Measurements from ENCODE around the gene FBF1.
"Not testable (repeated sequence)": the region's sequence is repeated elsewhere in the genome, so short reads cannot be mapped to it uniquely, and the experiment has no call there.

FBF1 gene

DNA sequence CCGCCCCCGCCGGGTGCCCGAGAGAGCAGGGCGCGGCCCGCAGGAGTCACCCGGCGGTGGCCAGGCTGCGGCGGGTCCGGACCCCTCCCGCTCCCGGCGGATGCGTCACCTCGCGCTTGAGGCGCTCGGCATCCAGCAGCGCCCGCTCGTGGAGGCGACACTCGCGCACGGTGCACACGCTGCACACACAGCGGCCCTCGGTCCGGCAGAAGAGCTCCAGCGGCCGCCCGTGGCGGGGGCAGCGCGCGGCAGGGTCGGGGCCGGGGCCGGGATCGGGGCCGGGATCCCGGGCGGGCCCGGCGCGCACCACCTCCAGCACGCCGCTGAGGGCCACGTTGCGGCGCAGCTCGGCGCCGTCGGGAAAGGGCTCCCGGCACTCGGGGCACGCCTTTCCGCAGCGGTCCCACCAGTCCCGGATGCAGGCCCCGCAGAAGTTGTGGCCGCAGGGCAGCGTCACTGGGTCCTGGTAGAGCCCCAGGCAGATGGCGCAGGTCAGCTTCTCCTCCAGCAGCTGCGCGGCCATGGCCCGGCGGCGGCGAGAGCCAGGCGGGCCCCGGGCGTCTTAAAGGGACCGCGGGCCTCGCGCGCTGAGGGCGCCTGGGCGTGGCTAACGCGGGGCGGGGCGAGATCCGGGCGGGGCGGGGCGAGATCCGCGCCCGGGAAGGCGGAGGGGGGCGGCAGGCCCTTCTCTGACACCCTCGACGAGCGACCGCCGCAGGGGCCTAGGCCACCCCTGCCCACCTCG, 44.3 kb downstream of the FBF1 start, which contains the start of gene TRIM65:
Gene TRIM65 (minus strand): TSS at position 537 of the 745 bp plus-strand sequence. CDS start 14 bp downstream, at position 523.
- peak; percentile 56 for DNase-seq (ENCODE audit: low read depth)

DNA sequence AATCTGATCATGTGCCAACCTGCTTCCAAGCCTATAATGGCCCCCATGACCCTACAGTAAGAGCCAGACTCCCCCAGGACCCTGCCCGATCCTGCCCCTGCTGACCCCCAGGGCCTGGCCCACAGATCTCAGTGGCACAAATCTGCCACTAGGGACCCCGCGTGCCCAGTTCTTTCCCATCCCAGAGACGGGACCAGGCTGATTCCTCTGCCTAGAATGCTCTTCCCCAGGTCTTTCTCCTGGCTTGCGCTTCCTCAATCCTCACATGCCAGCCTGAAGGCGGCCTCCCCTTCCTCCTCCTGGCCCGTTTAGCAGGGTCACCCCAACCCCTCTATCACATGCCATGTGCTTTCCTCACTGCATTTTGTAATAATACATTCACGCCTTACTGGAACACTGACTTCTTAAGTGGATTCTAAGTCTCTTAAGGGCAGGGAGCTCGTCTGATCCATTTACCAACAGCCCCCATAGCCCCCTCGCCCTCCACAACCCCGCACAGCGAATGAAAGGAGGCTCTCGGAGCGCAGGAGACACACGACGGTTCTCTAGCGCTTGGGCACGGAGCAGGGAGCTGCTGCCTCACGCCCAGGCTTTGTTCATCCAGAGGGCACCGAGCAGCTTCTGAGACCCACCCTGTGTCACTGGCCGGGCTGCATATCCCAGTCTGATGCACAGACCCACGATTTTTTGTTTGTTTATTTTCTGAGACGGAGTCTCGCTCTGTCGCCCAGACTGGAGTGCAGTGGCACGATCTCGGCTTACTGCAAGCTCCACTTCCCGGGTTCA, 45.3 kb downstream of the FBF1 start:
- DNase-seq (ENCODE audit: low read depth), result no peak

DNA sequence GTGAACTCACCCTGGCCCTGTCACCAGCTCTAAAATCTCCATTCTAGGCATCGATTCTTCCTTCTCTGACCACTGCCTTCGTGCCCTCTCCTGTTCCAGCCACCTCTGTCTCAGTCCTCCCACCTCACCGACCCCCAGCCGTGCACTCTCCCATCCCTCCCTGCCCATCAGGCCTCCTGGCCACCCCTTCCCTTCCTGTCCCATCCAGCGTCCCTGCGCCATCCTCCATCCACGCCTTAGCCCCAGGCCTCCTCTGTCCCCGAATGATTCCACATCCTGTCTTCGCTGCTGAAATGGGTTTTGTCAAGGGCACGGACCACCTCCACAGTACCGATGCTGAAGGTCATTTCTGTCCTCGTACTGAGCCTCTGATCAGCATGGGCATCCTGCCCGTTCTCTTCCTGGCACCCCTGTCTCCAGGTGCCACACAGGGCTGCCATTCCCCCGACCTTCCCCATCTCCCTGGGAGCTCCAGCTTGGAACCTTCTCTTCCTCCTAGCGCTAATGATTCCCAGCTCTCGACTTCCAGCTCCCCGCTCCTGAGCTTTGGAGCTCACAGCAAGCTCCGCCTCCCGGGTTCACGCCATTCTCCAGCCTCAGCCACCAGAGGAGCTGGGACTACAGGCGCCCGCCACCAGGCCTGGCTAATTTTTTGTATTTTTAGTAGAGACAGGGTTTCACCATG, 46.7 kb downstream of the FBF1 start:
- DNase-seq (ENCODE audit: low read depth), result no peak

DNA sequence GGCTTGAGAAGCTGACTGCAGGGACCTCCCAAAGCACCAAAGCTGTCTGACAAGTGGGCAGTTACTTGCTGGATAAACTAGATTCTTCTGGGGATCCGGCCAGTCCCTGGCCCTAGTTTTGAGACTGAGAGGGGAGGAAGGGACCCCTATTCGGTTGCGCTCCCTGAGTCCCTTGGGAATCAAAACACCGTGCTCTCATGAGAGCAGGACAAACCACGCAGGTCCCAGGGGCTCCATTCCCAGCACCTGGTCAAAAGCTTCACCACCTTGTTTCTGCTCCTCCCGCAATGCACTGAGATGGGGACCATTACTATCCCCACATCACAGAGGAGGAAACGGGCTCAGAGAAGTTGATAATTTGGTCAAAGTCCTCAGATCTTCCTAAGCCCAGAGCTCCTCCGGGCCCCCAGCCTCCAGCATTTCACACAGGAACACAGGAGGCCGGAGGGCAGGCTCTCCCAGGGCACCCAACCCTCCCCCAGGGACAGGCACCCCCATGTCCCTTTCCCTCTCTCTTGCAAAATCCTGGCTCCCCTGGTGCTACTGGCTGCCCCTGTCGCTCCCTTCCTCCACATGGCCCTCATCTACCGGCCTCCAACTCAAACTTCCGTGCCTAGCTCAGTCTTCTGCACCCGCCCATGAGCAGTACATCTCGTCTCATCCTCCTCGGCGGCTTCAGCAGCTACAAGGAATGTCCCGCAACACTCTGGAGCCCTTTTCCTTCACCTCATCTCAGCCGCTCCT, 47.4 kb downstream of the FBF1 start:
- DNase-seq (ENCODE audit: low read depth), result no peak

DNA sequence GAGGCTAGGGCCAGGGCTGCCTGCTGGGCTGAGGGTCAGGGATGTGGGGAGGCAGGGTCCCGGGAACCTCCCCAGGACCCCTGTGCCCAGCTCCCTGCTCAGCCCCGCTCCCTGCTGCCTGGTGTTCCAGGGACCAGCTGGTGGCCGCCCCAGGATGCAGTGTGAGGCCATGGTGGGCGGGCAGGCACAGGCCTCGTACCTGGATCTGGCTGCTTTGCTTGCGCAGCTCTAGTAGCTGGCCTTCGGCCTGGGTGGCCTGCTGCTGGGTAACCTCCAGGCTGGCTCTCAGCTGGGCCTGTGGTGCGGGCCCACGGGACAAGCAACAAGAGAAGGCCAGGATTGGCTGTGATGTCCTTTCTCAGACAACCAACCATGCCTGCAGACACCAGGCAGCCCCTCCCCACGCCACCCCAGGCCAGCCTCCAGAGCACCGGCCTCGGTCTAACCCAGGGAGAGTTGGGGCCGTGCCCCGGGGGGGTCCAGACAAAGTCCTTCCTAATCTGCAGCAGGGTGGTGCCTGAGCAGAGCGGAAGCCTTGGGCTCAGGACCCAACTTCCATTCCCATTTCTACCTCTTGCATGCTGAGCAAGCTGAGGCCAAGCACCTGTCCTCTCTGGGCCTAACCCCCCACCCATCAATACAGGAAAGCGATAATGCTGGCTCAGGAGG, 48.2 kb downstream of the FBF1 start:
- no peak for DNase-seq (ENCODE audit: low read depth)

DNA sequence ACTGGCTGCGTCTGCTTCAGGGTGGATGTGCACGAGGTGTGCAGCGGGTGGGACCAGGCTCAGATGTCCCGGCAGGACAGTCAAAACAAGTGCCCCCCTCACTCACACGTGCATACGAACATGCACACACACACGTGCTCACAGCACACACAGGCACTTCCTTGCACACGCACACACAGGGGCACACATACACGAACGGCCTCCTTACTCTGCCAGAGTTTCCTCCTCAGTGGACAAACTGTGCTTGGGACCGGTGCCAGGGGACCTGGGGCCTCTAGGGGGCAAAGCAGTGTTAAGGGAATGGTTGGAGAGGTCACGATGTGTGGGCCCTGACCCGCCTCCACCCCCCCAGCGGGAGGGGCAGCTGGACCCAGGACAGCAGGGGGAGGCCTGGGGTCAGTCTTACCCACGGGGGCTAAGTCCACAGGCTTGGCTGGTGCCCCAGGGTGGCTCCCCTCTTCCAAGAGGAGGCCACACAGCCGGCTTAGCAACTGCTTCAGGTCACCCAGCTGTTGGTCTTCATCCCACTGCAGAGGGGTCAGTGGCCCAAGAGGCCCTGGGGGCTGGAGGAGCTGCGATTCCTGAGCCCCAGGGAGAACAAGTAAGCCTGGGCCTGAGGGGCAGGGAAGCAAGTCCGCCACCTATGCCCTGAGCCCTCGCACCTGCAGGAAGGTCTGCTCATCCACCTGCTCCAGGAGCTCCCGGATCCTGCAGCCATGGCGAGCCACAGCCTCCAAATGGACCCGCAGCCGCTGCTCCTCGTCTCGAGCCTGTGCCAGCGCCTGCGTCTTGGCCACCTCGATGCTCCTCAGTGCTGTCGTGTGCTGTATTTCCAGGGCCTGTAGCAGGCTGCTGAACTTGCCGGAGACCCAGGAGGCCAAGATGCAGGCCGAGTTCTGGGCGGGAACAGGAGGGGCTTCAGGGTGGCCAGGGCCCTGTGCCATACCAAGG, 49.0 kb downstream of the FBF1 start:
- DNase-seq (ENCODE audit: low read depth), result no peak

DNA sequence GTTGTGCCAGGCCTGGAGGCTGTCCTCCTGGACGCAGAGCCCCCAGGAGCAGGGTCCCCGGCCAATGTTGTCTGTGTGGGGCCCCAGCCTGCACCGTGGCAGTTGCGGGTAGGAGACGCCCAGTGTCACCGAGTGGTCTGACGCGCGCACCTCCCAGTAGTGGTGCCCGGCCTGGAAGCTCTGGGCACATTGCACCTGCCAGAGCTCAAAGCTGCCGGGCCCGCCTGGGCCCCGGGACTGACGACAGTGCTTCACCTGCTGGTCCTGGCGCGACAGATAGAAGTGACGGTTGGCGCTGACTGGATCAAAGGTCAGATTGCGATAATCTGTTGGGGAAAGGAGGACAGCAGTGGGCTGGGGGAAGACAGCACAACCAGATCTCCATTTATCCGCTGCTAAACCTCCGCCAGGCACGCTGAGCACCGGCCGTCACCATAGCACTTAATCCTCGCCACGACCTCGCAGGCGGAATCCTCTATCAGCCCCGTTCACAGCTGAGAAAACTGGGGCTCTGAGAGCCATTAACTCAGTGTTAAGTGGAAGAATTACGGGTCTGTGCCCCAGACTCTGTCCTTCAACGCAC, 49.7 kb downstream of the FBF1 start:
- no peak for DNase-seq (ENCODE audit: low read depth)

DNA sequence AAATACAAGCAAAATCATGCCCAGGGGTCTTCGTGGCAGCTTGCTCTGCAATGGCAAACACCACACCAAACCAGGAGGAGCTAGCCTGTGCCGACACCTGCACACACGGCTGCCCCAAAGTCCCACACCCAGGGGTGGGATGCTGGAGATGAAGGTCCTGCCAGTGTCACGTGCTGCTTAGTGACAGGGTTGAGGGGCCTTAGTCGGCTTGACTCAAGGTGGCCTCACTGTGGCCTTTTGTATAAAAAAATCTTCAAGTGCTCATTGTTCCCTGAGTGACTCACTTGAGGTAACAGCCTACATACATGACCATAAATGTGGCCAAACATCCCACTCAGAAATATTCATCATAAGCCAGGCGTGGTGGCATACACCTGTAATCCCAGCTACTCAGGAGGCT, 51.4 kb downstream of the FBF1 start:
- no peak for DNase-seq (ENCODE audit: low read depth)

DNA sequence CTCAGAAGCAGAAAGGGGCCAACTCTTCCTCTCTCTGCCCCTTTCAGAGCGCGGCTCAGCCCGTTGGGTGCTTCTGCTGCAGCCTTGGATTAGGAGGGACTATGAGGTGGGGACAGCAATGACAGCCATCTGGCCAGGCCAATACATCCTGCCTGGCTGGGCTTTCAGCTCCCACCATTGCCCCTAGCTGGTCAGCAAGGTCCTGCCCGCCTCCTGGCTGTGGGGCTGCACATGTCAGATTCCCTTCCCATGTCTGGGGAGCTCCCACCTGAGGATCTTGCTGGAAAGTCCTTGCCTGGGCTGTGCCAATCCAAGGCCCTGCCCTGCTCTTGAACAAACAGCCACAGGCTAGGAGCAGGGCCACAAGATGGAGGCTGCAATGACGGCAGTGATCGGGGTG, 52.4 kb downstream of the FBF1 start:
- DNase-seq (ENCODE audit: low read depth), result no peak

DNA sequence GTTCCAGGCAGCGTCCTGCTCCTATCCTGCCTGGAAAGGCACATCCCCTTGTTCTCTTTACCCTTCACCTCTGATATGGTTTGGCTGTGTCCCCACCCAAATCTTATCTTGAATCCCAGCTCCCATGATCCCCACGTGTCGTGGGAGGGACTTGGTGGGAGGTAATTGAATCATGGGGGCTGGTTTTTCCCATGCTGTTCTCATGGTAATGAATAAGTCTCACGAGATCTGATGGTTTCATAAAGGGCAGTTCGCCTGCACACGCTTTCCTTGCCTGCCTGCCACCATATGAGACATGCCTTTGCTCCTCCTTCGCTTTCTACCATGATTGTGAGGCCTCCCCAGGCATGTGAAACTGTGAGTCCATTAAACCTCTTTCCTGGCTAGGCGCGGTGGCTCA, 55.0 kb downstream of the FBF1 start:
- not testable (repeated sequence) for DNase-seq (ENCODE audit: low read depth)

DNA sequence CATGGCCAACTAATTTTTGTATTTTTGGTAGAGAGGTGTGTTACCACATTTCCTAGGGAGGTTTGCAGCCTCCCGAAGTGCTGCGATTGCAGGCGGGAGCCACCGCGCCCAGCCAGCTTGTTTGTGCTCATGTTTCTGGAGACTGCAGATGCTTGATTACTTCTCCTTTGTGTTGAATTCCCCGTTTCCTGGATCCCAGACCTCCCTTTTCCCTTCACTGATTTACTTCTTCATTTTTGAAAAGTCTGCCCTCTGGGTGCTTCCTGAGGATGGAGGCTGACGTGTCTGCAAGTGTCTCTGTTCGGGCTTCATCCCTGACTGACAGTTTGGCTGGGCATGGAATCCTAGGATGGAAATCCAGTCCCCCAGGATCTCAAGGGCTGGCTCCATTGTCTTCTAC, 55.4 kb downstream of the FBF1 start:
- DNase-seq (ENCODE audit: low read depth), result no peak

DNA sequence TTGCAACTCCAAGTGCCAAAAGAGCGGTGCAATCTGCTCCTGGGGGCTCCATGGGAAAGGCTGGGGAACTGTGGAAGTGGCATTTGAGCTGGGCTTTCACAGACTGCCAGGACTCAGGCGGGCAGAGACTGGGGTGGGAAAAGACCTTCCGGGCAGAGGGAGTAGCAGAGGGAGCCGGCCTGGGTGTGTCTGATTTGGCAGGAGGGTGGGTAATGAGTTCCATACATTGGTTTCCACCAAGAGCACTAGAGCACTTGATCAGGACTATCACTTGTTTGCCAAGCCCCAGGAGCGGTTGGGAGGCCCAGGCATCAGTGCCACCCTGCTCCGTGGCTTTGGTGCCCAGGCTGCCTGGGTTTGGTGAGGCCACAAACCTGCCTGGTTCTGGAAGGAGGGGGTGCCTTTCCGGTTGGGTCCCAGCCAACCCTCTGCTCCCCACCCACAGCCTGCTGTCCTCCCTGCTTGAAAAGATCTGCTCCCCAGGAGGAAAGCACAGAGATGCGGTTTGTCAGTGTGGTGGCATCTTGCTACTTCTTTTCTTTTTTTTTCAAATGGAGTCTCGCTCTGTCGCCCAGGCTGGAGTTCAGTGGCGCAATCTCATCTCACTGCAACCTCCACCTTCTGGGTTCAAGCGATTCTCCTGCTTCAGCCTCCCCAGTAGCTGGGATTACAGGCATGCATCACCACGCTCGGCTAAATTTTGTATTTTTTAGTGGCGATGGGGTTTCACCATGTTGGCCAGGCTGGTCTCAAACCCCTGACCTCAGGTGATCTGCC, 59.0 kb downstream of the FBF1 start:
- no peak for DNase-seq (ENCODE audit: low read depth)

DNA sequence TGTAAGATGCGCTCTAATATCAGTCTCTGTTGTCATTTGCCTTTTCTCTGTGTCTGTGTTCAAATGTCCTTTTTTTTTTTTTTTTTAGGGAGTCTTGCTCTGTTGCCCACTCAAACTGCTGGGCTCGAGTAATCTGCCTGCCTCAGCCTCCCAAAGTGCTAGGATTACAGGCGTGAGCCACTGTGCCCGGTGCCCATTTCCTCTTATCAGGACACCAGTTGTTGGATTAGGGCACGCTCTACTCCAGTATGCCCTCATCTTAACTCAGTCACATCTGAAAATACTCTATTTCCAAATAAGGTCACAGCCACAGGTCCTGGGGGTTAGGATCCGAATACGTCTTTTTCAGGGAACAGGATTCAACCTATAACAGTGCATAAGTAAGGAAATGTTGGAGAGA, 60.6 kb downstream of the FBF1 start:
- DNase-seq (ENCODE audit: low read depth), result no peak

DNA sequence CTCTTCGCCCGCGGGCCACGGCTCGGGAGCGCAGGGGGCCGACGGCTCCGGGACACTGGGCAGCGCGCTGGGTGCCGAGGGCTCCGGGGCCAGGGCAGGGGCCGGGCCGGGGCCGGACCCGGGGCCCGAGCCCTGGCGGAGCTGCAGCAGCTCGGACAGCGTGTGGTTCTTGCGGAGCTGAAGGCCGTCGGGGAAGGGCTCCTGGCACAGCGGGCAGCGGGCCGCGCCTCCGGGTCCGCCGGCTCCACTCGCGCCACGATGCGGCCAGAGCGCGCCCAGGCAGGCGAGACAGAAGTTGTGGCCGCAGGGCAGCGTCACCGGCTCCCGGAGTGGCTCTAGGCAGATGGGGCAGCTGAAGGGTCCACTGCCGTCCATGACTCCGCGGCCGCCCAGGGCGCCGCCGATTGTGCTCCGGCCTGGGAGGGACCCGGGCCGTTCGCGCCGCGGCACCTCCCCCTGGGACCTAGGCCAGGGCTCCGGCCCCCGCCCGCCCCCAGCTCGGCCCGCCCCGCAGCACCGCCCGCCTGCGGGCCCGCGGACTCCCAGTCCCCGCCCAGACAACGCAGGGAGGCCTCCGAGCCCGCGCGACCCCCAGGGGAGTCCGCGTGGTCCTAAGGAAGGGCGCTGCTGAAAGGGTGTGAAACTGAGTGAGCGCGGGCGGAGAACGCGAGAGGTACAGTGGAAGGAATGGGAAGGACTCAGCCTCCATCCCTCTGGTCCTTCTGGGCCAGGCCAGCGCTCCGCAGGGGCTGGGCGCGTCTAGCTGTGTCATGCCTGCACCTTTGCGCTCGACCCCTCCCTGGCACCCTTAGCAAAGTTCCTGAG, 62.5 kb downstream of the FBF1 start, which contains the start of gene TRIM47:
Gene TRIM47 (minus strand): TSS at position 408 of the 825 bp plus-strand sequence. CDS start 33 bp downstream, at position 375.
- no peak for DNase-seq (ENCODE audit: low read depth)

DNA sequence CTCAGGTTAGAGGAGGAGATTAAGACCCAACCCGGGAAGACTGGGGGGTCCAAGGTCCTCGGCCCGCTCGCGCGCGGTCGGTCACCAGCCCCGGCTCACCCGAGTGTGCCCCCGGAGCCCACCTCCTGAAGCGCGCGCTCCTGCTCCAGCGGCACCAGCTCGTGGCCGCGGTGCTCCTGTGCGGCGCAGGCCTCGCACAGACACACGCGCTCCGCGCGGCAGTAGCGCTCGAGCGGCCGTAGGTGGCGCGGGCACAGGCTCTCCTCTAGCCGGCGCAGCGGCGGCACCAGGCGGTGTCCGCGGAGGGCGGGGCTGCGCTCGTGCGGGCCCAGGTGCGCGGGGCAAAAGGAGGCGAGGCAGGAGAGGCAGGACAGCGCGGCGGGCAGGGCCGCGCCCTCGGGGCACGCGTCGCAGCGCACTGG, 63.1 kb downstream of the FBF1 start:
- DNase-seq (ENCODE audit: low read depth), result peak; percentile 57

DNA sequence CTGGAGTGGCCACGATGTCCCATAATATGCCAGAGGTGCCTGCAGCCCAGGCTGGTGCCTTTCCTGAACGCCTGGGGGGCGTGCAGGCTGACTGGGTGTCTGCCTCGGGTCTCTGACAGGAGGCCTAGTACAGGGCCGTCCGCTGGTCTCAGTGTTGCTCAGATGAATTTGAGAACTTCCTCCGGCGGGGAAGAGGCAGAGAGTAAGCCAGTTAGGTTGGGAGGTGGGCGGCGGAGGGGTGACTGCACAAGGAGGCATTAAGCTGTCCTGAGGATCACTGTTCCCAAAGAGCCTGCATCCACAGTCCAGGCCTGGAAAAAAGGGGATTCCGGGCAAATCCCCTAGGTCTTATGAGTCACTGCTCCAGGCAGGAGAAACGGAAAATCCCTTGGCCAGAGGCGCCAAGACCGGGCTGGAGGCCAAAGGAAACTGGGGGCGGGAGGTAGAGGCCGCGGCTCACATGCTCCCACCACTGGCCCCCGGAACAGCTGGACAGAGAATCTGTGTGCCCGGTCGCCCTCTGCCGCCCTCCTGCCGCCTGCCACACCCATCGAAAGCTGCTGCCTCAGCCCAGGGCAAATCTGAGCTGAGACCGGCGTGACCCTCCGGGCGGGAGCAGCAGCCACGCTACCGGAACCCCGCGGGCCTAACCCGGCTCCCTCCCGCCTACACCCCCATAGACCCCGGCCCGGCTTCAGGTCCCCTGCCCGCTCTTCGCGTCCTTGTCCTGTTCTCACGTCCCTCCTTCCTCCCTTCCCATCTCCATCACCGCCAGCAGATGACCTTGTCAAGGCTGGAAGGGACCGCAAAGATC, 63.7 kb downstream of the FBF1 start:
- no peak for DNase-seq (ENCODE audit: low read depth)

All from T-helper 22 cell (primary cell).